H9 (cell line): Measurements from ENCODE around the gene CAMTA1. TPM values are rescaled to one million over a fixed set of nuclear protein-coding genes. Genes with fewer than 3 reads are reported as not detected.
A peak's percentile ranks its signal among the peaks of the same experiment; 100 is the strongest.

ENCODE experiments used
- DNase-seq: peaks from one replicate; pipeline ENCODE4 v3.0.0-alpha.2; 2017
- H2AFZ ChIP-seq: one replicate; pipeline ENCODE4 v1.6.1; 2013; ENCODE audit warnings: mild to moderate bottlenecking, low read length, control low read depth, moderate library complexity
- H2AK5ac ChIP-seq: 2 replicates; pipeline ENCODE4 v1.6.1; 2013; ENCODE audit warnings: low read length, control low read depth, mixed read lengths; ENCODE audit not compliant: insufficient read length
- H2BK120ac ChIP-seq: one replicate; pipeline ENCODE4 v1.6.1; 2013; ENCODE audit warnings: low read depth, mild to moderate bottlenecking, low read length, control low read depth, inconsistent platforms; ENCODE audit not compliant: poor library complexity, severe bottlenecking
- H2BK12ac ChIP-seq: 2 replicates; pipeline ENCODE4 v1.6.1; 2013; ENCODE audit warnings: low read length, control low read depth, mixed read lengths, low read depth; ENCODE audit not compliant: insufficient read length
- H2BK15ac ChIP-seq: 2 replicates; pipeline ENCODE4 v1.6.1; 2013; ENCODE audit warnings: low read depth, low read length, control low read depth
- H2BK20ac ChIP-seq: one replicate; pipeline ENCODE4 v1.6.1; 2013; ENCODE audit warnings: low read depth, mild to moderate bottlenecking, low read length, control low read depth, inconsistent platforms; ENCODE audit not compliant: poor library complexity, severe bottlenecking
- H2BK5ac ChIP-seq: 2 replicates; pipeline ENCODE4 v1.6.1; 2013; ENCODE audit warnings: low read length, control low read depth, mixed read lengths; ENCODE audit not compliant: insufficient read length
- H3K14ac ChIP-seq: 2 replicates; pipeline ENCODE4 v1.6.1; 2013; ENCODE audit warnings: low read length, control low read depth; ENCODE audit not compliant: insufficient read depth
- H3K18ac ChIP-seq: 2 replicates; pipeline ENCODE4 v1.6.1; 2013; ENCODE audit warnings: low read depth, mild to moderate bottlenecking, mixed read lengths, low read length, control low read depth; ENCODE audit not compliant: insufficient read length
- H3K23ac ChIP-seq: 2 replicates; pipeline ENCODE4 v1.6.1; 2013; ENCODE audit warnings: low read length, control low read depth, mixed read lengths, low read depth; ENCODE audit not compliant: insufficient read length
- H3K23me2 ChIP-seq: 2 replicates; pipeline ENCODE4 v1.6.1; 2013; ENCODE audit warnings: low read depth, mild to moderate bottlenecking, mixed read lengths, low read length, control low read depth; ENCODE audit not compliant: insufficient read length, poor library complexity, severe bottlenecking
- H3K27ac ChIP-seq: 2 replicates; pipeline ENCODE4 v1.5.1; 2013; ENCODE audit warnings: low read length, control low read depth, mixed read lengths, low read depth; ENCODE audit not compliant: insufficient read length
- H3K27me3 ChIP-seq: 2 replicates; pipeline ENCODE4 v1.6.1; 2013; ENCODE audit warnings: low read length, control low read depth, inconsistent platforms; ENCODE audit not compliant: insufficient read depth
- H3K4ac ChIP-seq: 2 replicates; pipeline ENCODE4 v1.6.1; 2013; ENCODE audit warnings: low read depth, mild to moderate bottlenecking, control low read depth, inconsistent platforms, low read length, moderate library complexity
- H3K4me1 ChIP-seq: 2 replicates; pipeline ENCODE4 v1.6.1; 2013; ENCODE audit warnings: low read length, control low read depth, inconsistent platforms; ENCODE audit not compliant: insufficient read depth
- H3K4me2 ChIP-seq: 2 replicates; pipeline ENCODE4 v1.6.1; 2013; ENCODE audit warnings: low read length, control low read depth, mixed read lengths; ENCODE audit not compliant: insufficient read length, insufficient read depth
- H3K56ac ChIP-seq: 2 replicates; pipeline ENCODE4 v1.6.1; 2013; ENCODE audit warnings: low read depth, mild to moderate bottlenecking, mixed read lengths, low read length, control low read depth; ENCODE audit not compliant: insufficient read length
- H3K79me1 ChIP-seq: 2 replicates; pipeline ENCODE4 v1.6.1; 2013; ENCODE audit warnings: low read depth, mild to moderate bottlenecking, moderate library complexity, low read length, control low read depth, inconsistent platforms; ENCODE audit not compliant: insufficient read depth, poor library complexity, severe bottlenecking
- H3K79me2 ChIP-seq: 2 replicates; pipeline ENCODE4 v1.6.1; 2013; ENCODE audit warnings: low read length, control low read depth, inconsistent platforms; ENCODE audit not compliant: insufficient read depth
- H3K9ac ChIP-seq: 2 replicates; pipeline ENCODE4 v1.6.1; 2013; ENCODE audit warnings: low read length, control low read depth, mixed read lengths; ENCODE audit not compliant: insufficient read length; ENCODE audit errors: extremely low read depth
- H3K9me3 ChIP-seq: one replicate; pipeline ENCODE4 v1.6.1; 2013; ENCODE audit warnings: low read depth, low read length, inconsistent platforms; ENCODE audit not compliant: control insufficient read depth
- H3T11ph ChIP-seq: one replicate; pipeline ENCODE4 v1.6.1; 2013; ENCODE audit warnings: mild to moderate bottlenecking, low read length, control low read depth, inconsistent platforms
- H4K20me1 ChIP-seq: one replicate; pipeline ENCODE4 v1.6.1; 2013; ENCODE audit not compliant: control insufficient read depth, insufficient read length, insufficient read depth
- H4K5ac ChIP-seq: 2 replicates; pipeline ENCODE4 v1.6.1; 2013; ENCODE audit warnings: low read depth, mild to moderate bottlenecking, mixed read lengths, low read length, control low read depth; ENCODE audit not compliant: insufficient read length
- H4K8ac ChIP-seq: replicated peaks from 2 replicates; pipeline ENCODE4 v1.6.1; 2013; ENCODE audit warnings: low read length, control low read depth, mixed read lengths, low read depth; ENCODE audit not compliant: insufficient read length
- H4K91ac ChIP-seq: 2 replicates; pipeline ENCODE4 v1.6.1; 2013; ENCODE audit warnings: low read depth, mild to moderate bottlenecking, moderate library complexity, mixed read lengths, low read length, control low read depth; ENCODE audit not compliant: insufficient read length
- H3K27ac Mint-ChIP-seq, 3 experiments: 2 replicates in 2 of 3; 3 replicates in 1 of 3; pipeline ENCODE4 v1.8.0; 2020 to 2021; ENCODE audit warnings: mixed read lengths in 3 of 3, mild to moderate bottlenecking in 1 of 3, moderate library complexity in 1 of 3
- H3K27me3 Mint-ChIP-seq: 2 replicates; pipeline ENCODE4 v1.8.0; 2021; ENCODE audit warnings: low read depth, mild to moderate bottlenecking, moderate library complexity, mixed read lengths
- H3K36me3 Mint-ChIP-seq, 3 experiments: 2 replicates in 2 of 3; 3 replicates in 1 of 3; pipeline ENCODE4 v1.8.0; 2020 to 2021; ENCODE audit warnings: low read depth in 3 of 3, mixed read lengths in 3 of 3; ENCODE audit not compliant: insufficient read depth in 1 of 3
- H3K4me1 Mint-ChIP-seq, 2 experiments: 2 replicates each; pipeline ENCODE4 v1.8.0; 2020; ENCODE audit warnings: mixed read lengths in 2 of 2
- H3K4me3 Mint-ChIP-seq, 2 experiments: 2 replicates in 1 of 2; 3 replicates in 1 of 2; pipeline ENCODE4 v1.8.0; 2020 to 2021; ENCODE audit warnings: mild to moderate bottlenecking in 2 of 2, mixed read lengths in 2 of 2, moderate library complexity in 1 of 2
- H3K9me3 Mint-ChIP-seq, 2 experiments: 2 replicates in 1 of 2; 3 replicates in 1 of 2; pipeline ENCODE4 v1.8.0; 2020; ENCODE audit warnings: mild to moderate bottlenecking in 2 of 2, mixed read lengths in 2 of 2, moderate library complexity in 1 of 2
- CTCF ChIP-seq: fragments of 200-600 bp; sonication (generic); conservative IDR thresholded peaks from 3 replicates; pipeline ENCODE4 v1.8.0; 2021; ENCODE audit warnings: antibody characterized with exemption, mild to moderate bottlenecking
- WGBS: extraction: QIAGEN DNeasy Blood & Tissue Kit; methylation state at CpG from one replicate; pipeline ENCODE4 v1.1.7; 2013; ENCODE audit warnings: missing lambda C conversion rate, low lambda C conversion rate, mixed read lengths; ENCODE audit not compliant: insufficient read length; ENCODE audit errors: extremely low coverage; 5-methylcytosine and 5-hydroxymethylcytosine counted together
- total RNA-seq: library from RNA; stranded (reverse); gene quantifications from 2 replicates; pipeline ENCODE4 v1.2.1, GENCODE V29; 2021

Gene CAMTA1
- total RNA-seq, 1 experiment from 2014 or later = 115 TPM

GRCh38 chr1:7638078-7638477 is 852.8 kb downstream of the CAMTA1 start:
- Histone ChIP-seq H2BK5ac (no peak overlapping the region), H3K18ac (no peak overlapping the region), H3K27me3 (no peaks in the 10 kb centered on the region), H2AFZ (no peak overlapping the region), H3K79me2 (no peaks in the 10 kb centered on the region), H2BK12ac (no peak overlapping the region), H3K4me1 (no peaks in the 10 kb centered on the region; the same call in 1 of the 2 replicates), H3K9me3 (no peaks in the 10 kb centered on the region), H3K23me2 (no peaks in the 10 kb centered on the region), H2BK15ac (no peak overlapping the region), H3K23ac (no peak overlapping the region), H3K27ac (no peak overlapping the region), H4K5ac (no peak overlapping the region), H4K20me1 (peaks cover 3% of the 10 kb centered on the region), H3K4ac (no peak overlapping the region), H2AK5ac (no peak overlapping the region), H4K91ac (no peak overlapping the region), H3K9ac (no peak overlapping the region), H3T11ph (no peak overlapping the region), H2BK20ac (no peak overlapping the region), H2BK120ac (no peak overlapping the region), H3K79me1 (no peaks in the 10 kb centered on the region), H3K4me2 (no peak overlapping the region), H3K14ac (no peak overlapping the region), H4K8ac (no peak overlapping the region), H3K56ac (no peak overlapping the region)
- DNase-seq = no peak
- Mint-ChIP-seq H3K4me3 (no peak overlapping the region), H3K27me3 (peaks cover 4% of the 10 kb centered on the region), H3K27ac (0 out of 7 replicates have a peak overlapping the region, but pooled peaks of 1 of the 3 experiments have one; percentile 22), H3K4me1 (peaks cover 10 to 34% of the 10 kb centered on the region in 2 experiments), H3K36me3 (no peaks in the 10 kb centered on the region), H3K9me3 (no peaks in the 10 kb centered on the region)
- TF ChIP-seq CTCF = no peak
- WGBS = no CpG with 5 or more reads among the region's 8 CpGs
